ENCODE results near the gene CDK2AP2. TPM values are rescaled to one million over a fixed set of nuclear protein-coding genes. Genes with fewer than 3 reads are reported as not detected.

The CDK2AP2 gene
- total RNA-seq, 2 donors from 2014 or later: 33.8 to 45.6 TPM

Other genes starting within 250 kb of the CDK2AP2 start
- 100 to 1,000 TPM; 264 to 276 TPM for gene GRK2, start 241.7 kb downstream of the CDK2AP2 start, total RNA-seq
- gene ANKRD13D, start 218.9 kb downstream of the CDK2AP2 start, total RNA-seq: 100 to 1,000 TPM; 174 to 220 TPM
- gene SSH3, start 204.6 kb downstream of the CDK2AP2 start, total RNA-seq: 10 to 100 TPM; 12.8 to 17.8 TPM
- 10 to 100 TPM; 45.9 to 61.0 TPM for gene POLD4, start 154.6 kb downstream of the CDK2AP2 start, total RNA-seq
- 1 to 10 TPM; 7.3 to 7.5 TPM for gene CLCF1, start 134.6 kb downstream of the CDK2AP2 start, total RNA-seq
- 10 to 100 TPM; 21.5 to 40.5 TPM for gene RAD9A, start 116.2 kb downstream of the CDK2AP2 start, total RNA-seq
- gene PPP1CA, start 106.3 kb downstream of the CDK2AP2 start, total RNA-seq: 100 to 1,000 TPM; 133 to 146 TPM
- gene TBC1D10C, start 104.1 kb downstream of the CDK2AP2 start, total RNA-seq: 100 to 1,000 TPM; 251 to 262 TPM
- 1 to 10 TPM; 4.5 to 7.5 TPM for gene CARNS1, start 92.5 kb downstream of the CDK2AP2 start, total RNA-seq
- gene RPS6KB2, start 79.7 kb downstream of the CDK2AP2 start, total RNA-seq: 10 to 100 TPM; 47.8 to 62.7 TPM
- gene PTPRCAP, start 70.5 kb downstream of the CDK2AP2 start, total RNA-seq: 100 to 1,000 TPM; 170 to 184 TPM
- 10 to 100 TPM; 46.1 to 75.4 TPM for gene CORO1B, start 64.7 kb downstream of the CDK2AP2 start, total RNA-seq
- gene GPR152, start 55.4 kb downstream of the CDK2AP2 start, total RNA-seq: not detected
- gene CABP4, start 52.8 kb downstream of the CDK2AP2 start, total RNA-seq: 10 to 100 TPM in 1 of 2 donors, 1 to 10 TPM in 1; 7.5 to 12.1 TPM
- 10 to 100 TPM; 48.7 to 65.6 TPM for gene TMEM134, start 38.9 kb downstream of the CDK2AP2 start, total RNA-seq
- gene AIP, start 25.1 kb downstream of the CDK2AP2 start, total RNA-seq: 100 to 1,000 TPM in 1 of 2 donors, 10 to 100 TPM in 1; 98.3 to 109 TPM
- 100 to 1,000 TPM; 109 to 121 TPM for gene PITPNM1, start 2.8 kb downstream of the CDK2AP2 start, total RNA-seq
- not detected for gene CABP2, start 15.3 kb upstream of the CDK2AP2 start, total RNA-seq
- 10 to 100 TPM; 67.8 to 79.7 TPM for gene GSTP1, start 75.7 kb upstream of the CDK2AP2 start, total RNA-seq
- gene NDUFV1, start 98.8 kb upstream of the CDK2AP2 start, total RNA-seq: 100 to 1,000 TPM; 206 to 239 TPM
- gene NUDT8, start 121.8 kb upstream of the CDK2AP2 start, total RNA-seq: 1 to 10 TPM; 1.5 to 3.4 TPM
- gene TBX10, start 131.6 kb upstream of the CDK2AP2 start, total RNA-seq: not detected
- under 1 TPM in 1 of 2 donors, not detected in 1; 0.37 TPM for gene ACY3, start 142.6 kb upstream of the CDK2AP2 start, total RNA-seq
- not detected for gene ALDH3B2, start 166.5 kb upstream of the CDK2AP2 start, total RNA-seq